AG04449 (cell line): Measurements from ENCODE around the gene ELOVL5.

Experiments
- CTCF ChIA-PET: fragments of 350-600 bp; formaldehyde crosslinking; extraction: SDS; loops from one replicate; lab custom pipeline; 2021; ENCODE audit warnings: antibody characterized with exemption; lab: Yijun Ruan, JAX
- POLR2A ChIA-PET: fragments of 400-600, 350-600 bp; formaldehyde crosslinking; extraction: SDS; loops from one replicate; lab custom pipeline; 2020; ENCODE audit warnings: antibody characterized with exemption, inconsistent platforms; lab: Yijun Ruan, JAX
- DNase-seq: peaks from one replicate; pipeline ENCODE4 v3.0.0-alpha.2; 2010; ENCODE audit warnings: low read depth, low spot score
- H3K4me3 ChIP-seq: 2 replicates; pipeline ENCODE4 v1.5.1; 2011; ENCODE audit warnings: low read depth, mild to moderate bottlenecking, control low read depth, low read length
- CTCF ChIP-seq: IDR thresholded peaks from one replicate; pipeline ENCODE4 v1.5.1; 2011; ENCODE audit warnings: mild to moderate bottlenecking, moderate library complexity, low read length, control low read depth, inconsistent platforms; ENCODE audit not compliant: insufficient read depth; ENCODE audit errors: missing control alignments

The ELOVL5 gene

DNA sequence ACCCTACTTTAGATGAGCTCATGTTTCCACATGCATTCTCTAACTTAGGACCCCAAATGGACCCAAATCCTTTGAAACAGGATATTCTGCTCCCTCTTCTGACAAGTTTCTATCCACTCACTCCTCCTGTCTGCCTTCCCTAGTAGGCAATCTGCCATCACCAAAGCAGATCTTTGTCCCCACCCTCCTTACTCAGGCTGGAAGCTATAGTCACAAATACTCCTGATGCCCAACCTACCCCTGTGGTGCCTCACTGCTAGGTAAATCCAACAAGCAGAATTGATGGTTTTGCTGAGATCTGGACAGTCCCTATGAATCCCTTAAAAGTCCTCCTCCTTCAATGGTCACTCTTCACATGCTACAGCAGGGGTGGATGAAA is 21.7 kb downstream of the ELOVL5 start:
- TF ChIP-seq CTCF, result no peak
- POLR2A ChIA-PET, result no interaction called here
- CTCF ChIA-PET, result no interaction called here

GRCh38 chr6:53326372-53327016 is 22.3 kb downstream of the ELOVL5 start:
- no peak overlapping the region for H3K4me3 ChIP-seq
- no peak for TF ChIP-seq CTCF
- CTCF ChIA-PET, result interaction anchor here (0.7 kb wide), 1 partner anchor 16 kb away, joined by 3 read pairs; no protein-coding TSS in a partner anchor
- POLR2A ChIA-PET, result interaction anchor here (0.7 kb wide), 1 partner anchor 21 kb away, joined by 3 read pairs; no protein-coding TSS in a partner anchor
- DNase-seq, result peak; percentile 97

More for the DNA sequence above, 21.7 kb downstream of the ELOVL5 start:
- H3K4me3 ChIP-seq, result no peak overlapping the region
- DNase-seq, result no peak

GRCh38 chr6:53325785-53326184 is 23.0 kb downstream of the ELOVL5 start:
- TF ChIP-seq CTCF, result no peak
- POLR2A ChIA-PET, result interaction anchor here (0.7 kb wide), 1 partner anchor 22 kb away, joined by 3 read pairs; no protein-coding TSS in a partner anchor

GRCh38 chr6:53322188-53323029 is 26.3 kb downstream of the ELOVL5 start:
- no peak for TF ChIP-seq CTCF
- ChIA-PET POLR2A (interaction anchor here (1.2 kb wide), 1 partner anchor 15 kb away, joined by 3 read pairs; no protein-coding TSS in a partner anchor), CTCF (interaction anchor here (1.0 to 1.9 kb wide), 6 partner anchors 11 to 170 kb away, joined by 3 to 5 read pairs (median 4); no protein-coding TSS in a partner anchor)
- DNase-seq, result no peak
- H3K4me3 ChIP-seq, result no peak overlapping the region

More at GRCh38 chr6:53325785-53326184, 23.0 kb downstream of the ELOVL5 start:
- DNase-seq, result no peak
- CTCF ChIA-PET, result no interaction called here
- H3K4me3 ChIP-seq, result no peak overlapping the region

GRCh38 chr6:53321701-53322100 is 27.0 kb downstream of the ELOVL5 start:
- POLR2A ChIA-PET, result interaction anchor here (1.2 kb wide), 1 partner anchor 16 kb away, joined by 3 read pairs; no protein-coding TSS in a partner anchor
- CTCF ChIA-PET, result interaction anchor here (1.0 to 1.9 kb wide), 6 partner anchors 11 to 171 kb away, joined by 3 to 5 read pairs (median 4); no protein-coding TSS in a partner anchor
- no peak for DNase-seq
- H3K4me3 ChIP-seq, result no peak overlapping the region
- no peak for TF ChIP-seq CTCF
